GM12801 (cell line): ENCODE measurements around the gene LRRC66.

Experiments used
- TF ChIP-seq, protein P1 (sequence below): IDR thresholded peaks from one replicate; pipeline ENCODE4 v1.5.1; 2011; ENCODE audit warnings: control low read depth; ENCODE audit not compliant: insufficient read length; ENCODE audit errors: extremely low read depth

LRRC66 gene

GRCh38 chr4:52035190-52035589, 15.0 kb upstream of the LRRC66 start:
- TF ChIP-seq, protein P1, sequence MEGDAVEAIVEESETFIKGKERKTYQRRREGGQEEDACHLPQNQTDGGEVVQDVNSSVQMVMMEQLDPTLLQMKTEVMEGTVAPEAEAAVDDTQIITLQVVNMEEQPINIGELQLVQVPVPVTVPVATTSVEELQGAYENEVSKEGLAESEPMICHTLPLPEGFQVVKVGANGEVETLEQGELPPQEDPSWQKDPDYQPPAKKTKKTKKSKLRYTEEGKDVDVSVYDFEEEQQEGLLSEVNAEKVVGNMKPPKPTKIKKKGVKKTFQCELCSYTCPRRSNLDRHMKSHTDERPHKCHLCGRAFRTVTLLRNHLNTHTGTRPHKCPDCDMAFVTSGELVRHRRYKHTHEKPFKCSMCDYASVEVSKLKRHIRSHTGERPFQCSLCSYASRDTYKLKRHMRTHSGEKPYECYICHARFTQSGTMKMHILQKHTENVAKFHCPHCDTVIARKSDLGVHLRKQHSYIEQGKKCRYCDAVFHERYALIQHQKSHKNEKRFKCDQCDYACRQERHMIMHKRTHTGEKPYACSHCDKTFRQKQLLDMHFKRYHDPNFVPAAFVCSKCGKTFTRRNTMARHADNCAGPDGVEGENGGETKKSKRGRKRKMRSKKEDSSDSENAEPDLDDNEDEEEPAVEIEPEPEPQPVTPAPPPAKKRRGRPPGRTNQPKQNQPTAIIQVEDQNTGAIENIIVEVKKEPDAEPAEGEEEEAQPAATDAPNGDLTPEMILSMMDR: no peak

GRCh38 chr4:52032005-52032404, 11.8 kb upstream of the LRRC66 start:
- TF ChIP-seq, protein P1: no peak

- TF ChIP-seq, protein P1: no peak
Observed at GRCh38 chr4:52028970-52029369, 8.8 kb upstream of the LRRC66 start.

GRCh38 chr4:52017814-52018213, 2.3 kb downstream of the LRRC66 start:
- TF ChIP-seq, protein P1: no peak

DNA sequence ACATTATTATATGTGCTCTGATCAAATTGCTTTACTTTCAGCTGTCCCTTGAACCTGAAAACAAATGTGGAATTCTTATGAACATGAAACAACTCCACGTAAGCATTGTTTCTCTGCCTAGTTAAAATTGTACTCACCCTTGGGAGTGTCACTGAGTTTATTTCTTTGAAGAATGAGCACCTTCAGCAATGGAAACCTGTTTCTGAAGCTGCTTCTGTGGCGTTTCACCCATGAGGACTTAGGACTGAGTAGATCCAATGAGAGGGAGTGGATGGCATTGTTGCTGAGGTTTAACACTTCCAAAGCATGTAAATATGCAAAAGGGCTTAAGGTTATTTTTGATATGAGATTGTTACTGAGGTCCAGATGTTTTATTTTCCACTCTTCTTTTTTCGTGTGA, 3.2 kb downstream of the LRRC66 start:
- TF ChIP-seq, protein P1: no peak

- TF ChIP-seq, protein P1: no peak
Observed at GRCh38 chr4:52015366-52015765, 4.8 kb downstream of the LRRC66 start.

GRCh38 chr4:52014903-52015302, 5.3 kb downstream of the LRRC66 start:
- TF ChIP-seq, protein P1: no peak

GRCh38 chr4:52012651-52013050, 7.5 kb downstream of the LRRC66 start:
- TF ChIP-seq, protein P1: no peak
